Prostate gland (tissue), 2 donors: ENCODE data around the gene PRKG2.

Experiments
- POLR2AphosphoS5 ChIP-seq: sonication (generic); formaldehyde crosslinking; IDR thresholded peaks from one replicate; pipeline ENCODE4 v1.6.1; 2017; ENCODE audit warnings: antibody characterized with exemption
- TF ChIP-seq, protein P1 (sequence below), 4 experiments: fragments of 200-600 bp in 2 of 4; fragments of 450-650 bp in 2 of 4; sonication (generic) in 2 of 4; IDR thresholded peaks; 1 replicate in 3 of 4; 2 replicates in 1 of 4; pipeline ENCODE4 v1.5.1; 2016 to 2019; ENCODE audit warnings: antibody characterized with exemption in 4 of 4, mild to moderate bottlenecking in 2 of 4, moderate library complexity in 2 of 4

DNA sequence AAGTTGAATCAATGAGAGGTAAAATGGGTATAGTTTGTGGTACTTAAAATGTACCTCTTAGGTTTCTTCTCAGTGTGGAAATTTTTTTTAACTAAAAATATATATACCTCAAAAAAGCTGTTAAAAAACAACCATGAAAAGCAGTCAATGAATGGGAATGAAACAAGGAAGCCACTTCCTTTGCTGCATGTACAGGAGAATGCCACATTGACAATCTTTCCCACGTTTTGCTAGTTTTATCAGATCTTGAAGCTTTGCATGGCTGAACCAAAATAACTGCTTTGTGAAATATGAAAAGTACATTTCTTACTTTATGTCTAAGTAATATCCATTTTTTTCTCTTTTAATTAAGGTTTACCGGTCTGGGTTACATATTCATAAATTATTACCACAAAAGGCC is 71.8 kb downstream of the PRKG2 start:
- TF ChIP-seq, protein P1, sequence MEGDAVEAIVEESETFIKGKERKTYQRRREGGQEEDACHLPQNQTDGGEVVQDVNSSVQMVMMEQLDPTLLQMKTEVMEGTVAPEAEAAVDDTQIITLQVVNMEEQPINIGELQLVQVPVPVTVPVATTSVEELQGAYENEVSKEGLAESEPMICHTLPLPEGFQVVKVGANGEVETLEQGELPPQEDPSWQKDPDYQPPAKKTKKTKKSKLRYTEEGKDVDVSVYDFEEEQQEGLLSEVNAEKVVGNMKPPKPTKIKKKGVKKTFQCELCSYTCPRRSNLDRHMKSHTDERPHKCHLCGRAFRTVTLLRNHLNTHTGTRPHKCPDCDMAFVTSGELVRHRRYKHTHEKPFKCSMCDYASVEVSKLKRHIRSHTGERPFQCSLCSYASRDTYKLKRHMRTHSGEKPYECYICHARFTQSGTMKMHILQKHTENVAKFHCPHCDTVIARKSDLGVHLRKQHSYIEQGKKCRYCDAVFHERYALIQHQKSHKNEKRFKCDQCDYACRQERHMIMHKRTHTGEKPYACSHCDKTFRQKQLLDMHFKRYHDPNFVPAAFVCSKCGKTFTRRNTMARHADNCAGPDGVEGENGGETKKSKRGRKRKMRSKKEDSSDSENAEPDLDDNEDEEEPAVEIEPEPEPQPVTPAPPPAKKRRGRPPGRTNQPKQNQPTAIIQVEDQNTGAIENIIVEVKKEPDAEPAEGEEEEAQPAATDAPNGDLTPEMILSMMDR (IDR thresholded peaks at IDR 0.05) = no peak
- no peak for TF ChIP-seq POLR2AphosphoS5
